H9 (cell line): ENCODE measurements around the gene CD19. TPM values are rescaled to one million over a fixed set of nuclear protein-coding genes. Genes with fewer than 3 reads are reported as not detected.

Source experiments
- DNase-seq: peaks from one replicate; pipeline ENCODE4 v3.0.0-alpha.2; 2017
- H2AFZ ChIP-seq: one replicate; pipeline ENCODE4 v1.6.1; 2013; ENCODE audit warnings: mild to moderate bottlenecking, low read length, control low read depth, moderate library complexity
- H2AK5ac ChIP-seq: 2 replicates; pipeline ENCODE4 v1.6.1; 2013; ENCODE audit warnings: low read length, control low read depth, mixed read lengths; ENCODE audit not compliant: insufficient read length
- H2BK120ac ChIP-seq: one replicate; pipeline ENCODE4 v1.6.1; 2013; ENCODE audit warnings: low read depth, mild to moderate bottlenecking, low read length, control low read depth, inconsistent platforms; ENCODE audit not compliant: poor library complexity, severe bottlenecking
- H2BK12ac ChIP-seq: 2 replicates; pipeline ENCODE4 v1.6.1; 2013; ENCODE audit warnings: low read length, control low read depth, mixed read lengths, low read depth; ENCODE audit not compliant: insufficient read length
- H2BK15ac ChIP-seq: 2 replicates; pipeline ENCODE4 v1.6.1; 2013; ENCODE audit warnings: low read depth, low read length, control low read depth
- H2BK20ac ChIP-seq: one replicate; pipeline ENCODE4 v1.6.1; 2013; ENCODE audit warnings: low read depth, mild to moderate bottlenecking, low read length, control low read depth, inconsistent platforms; ENCODE audit not compliant: poor library complexity, severe bottlenecking
- H2BK5ac ChIP-seq: 2 replicates; pipeline ENCODE4 v1.6.1; 2013; ENCODE audit warnings: low read length, control low read depth, mixed read lengths; ENCODE audit not compliant: insufficient read length
- H3K14ac ChIP-seq: 2 replicates; pipeline ENCODE4 v1.6.1; 2013; ENCODE audit warnings: low read length, control low read depth; ENCODE audit not compliant: insufficient read depth
- H3K18ac ChIP-seq: 2 replicates; pipeline ENCODE4 v1.6.1; 2013; ENCODE audit warnings: low read depth, mild to moderate bottlenecking, mixed read lengths, low read length, control low read depth; ENCODE audit not compliant: insufficient read length
- H3K23ac ChIP-seq: 2 replicates; pipeline ENCODE4 v1.6.1; 2013; ENCODE audit warnings: low read length, control low read depth, mixed read lengths, low read depth; ENCODE audit not compliant: insufficient read length
- H3K23me2 ChIP-seq: 2 replicates; pipeline ENCODE4 v1.6.1; 2013; ENCODE audit warnings: low read depth, mild to moderate bottlenecking, mixed read lengths, low read length, control low read depth; ENCODE audit not compliant: insufficient read length, poor library complexity, severe bottlenecking
- H3K27ac ChIP-seq: 2 replicates; pipeline ENCODE4 v1.5.1; 2013; ENCODE audit warnings: low read length, control low read depth, mixed read lengths, low read depth; ENCODE audit not compliant: insufficient read length
- H3K27me3 ChIP-seq: 2 replicates; pipeline ENCODE4 v1.6.1; 2013; ENCODE audit warnings: low read length, control low read depth, inconsistent platforms; ENCODE audit not compliant: insufficient read depth
- H3K4ac ChIP-seq: 2 replicates; pipeline ENCODE4 v1.6.1; 2013; ENCODE audit warnings: low read depth, mild to moderate bottlenecking, control low read depth, inconsistent platforms, low read length, moderate library complexity
- H3K4me1 ChIP-seq: 2 replicates; pipeline ENCODE4 v1.6.1; 2013; ENCODE audit warnings: low read length, control low read depth, inconsistent platforms; ENCODE audit not compliant: insufficient read depth
- H3K4me2 ChIP-seq: 2 replicates; pipeline ENCODE4 v1.6.1; 2013; ENCODE audit warnings: low read length, control low read depth, mixed read lengths; ENCODE audit not compliant: insufficient read length, insufficient read depth
- H3K56ac ChIP-seq: 2 replicates; pipeline ENCODE4 v1.6.1; 2013; ENCODE audit warnings: low read depth, mild to moderate bottlenecking, mixed read lengths, low read length, control low read depth; ENCODE audit not compliant: insufficient read length
- H3K79me1 ChIP-seq: 2 replicates; pipeline ENCODE4 v1.6.1; 2013; ENCODE audit warnings: low read depth, mild to moderate bottlenecking, moderate library complexity, low read length, control low read depth, inconsistent platforms; ENCODE audit not compliant: insufficient read depth, poor library complexity, severe bottlenecking
- H3K79me2 ChIP-seq: 2 replicates; pipeline ENCODE4 v1.6.1; 2013; ENCODE audit warnings: low read length, control low read depth, inconsistent platforms; ENCODE audit not compliant: insufficient read depth
- H3K9ac ChIP-seq: 2 replicates; pipeline ENCODE4 v1.6.1; 2013; ENCODE audit warnings: low read length, control low read depth, mixed read lengths; ENCODE audit not compliant: insufficient read length; ENCODE audit errors: extremely low read depth
- H3K9me3 ChIP-seq: one replicate; pipeline ENCODE4 v1.6.1; 2013; ENCODE audit warnings: low read depth, low read length, inconsistent platforms; ENCODE audit not compliant: control insufficient read depth
- H3T11ph ChIP-seq: one replicate; pipeline ENCODE4 v1.6.1; 2013; ENCODE audit warnings: mild to moderate bottlenecking, low read length, control low read depth, inconsistent platforms
- H4K20me1 ChIP-seq: one replicate; pipeline ENCODE4 v1.6.1; 2013; ENCODE audit not compliant: control insufficient read depth, insufficient read length, insufficient read depth
- H4K5ac ChIP-seq: 2 replicates; pipeline ENCODE4 v1.6.1; 2013; ENCODE audit warnings: low read depth, mild to moderate bottlenecking, mixed read lengths, low read length, control low read depth; ENCODE audit not compliant: insufficient read length
- H4K8ac ChIP-seq: replicated peaks from 2 replicates; pipeline ENCODE4 v1.6.1; 2013; ENCODE audit warnings: low read length, control low read depth, mixed read lengths, low read depth; ENCODE audit not compliant: insufficient read length
- H4K91ac ChIP-seq: 2 replicates; pipeline ENCODE4 v1.6.1; 2013; ENCODE audit warnings: low read depth, mild to moderate bottlenecking, moderate library complexity, mixed read lengths, low read length, control low read depth; ENCODE audit not compliant: insufficient read length
- H3K27ac Mint-ChIP-seq, 3 experiments: 2 replicates in 2 of 3; 3 replicates in 1 of 3; pipeline ENCODE4 v1.8.0; 2020 to 2021; ENCODE audit warnings: mixed read lengths in 3 of 3, mild to moderate bottlenecking in 1 of 3, moderate library complexity in 1 of 3
- H3K27me3 Mint-ChIP-seq: 2 replicates; pipeline ENCODE4 v1.8.0; 2021; ENCODE audit warnings: low read depth, mild to moderate bottlenecking, moderate library complexity, mixed read lengths
- H3K36me3 Mint-ChIP-seq, 3 experiments: 2 replicates in 2 of 3; 3 replicates in 1 of 3; pipeline ENCODE4 v1.8.0; 2020 to 2021; ENCODE audit warnings: low read depth in 3 of 3, mixed read lengths in 3 of 3; ENCODE audit not compliant: insufficient read depth in 1 of 3
- H3K4me1 Mint-ChIP-seq, 2 experiments: 2 replicates each; pipeline ENCODE4 v1.8.0; 2020; ENCODE audit warnings: mixed read lengths in 2 of 2
- H3K4me3 Mint-ChIP-seq, 2 experiments: 2 replicates in 1 of 2; 3 replicates in 1 of 2; pipeline ENCODE4 v1.8.0; 2020 to 2021; ENCODE audit warnings: mild to moderate bottlenecking in 2 of 2, mixed read lengths in 2 of 2, moderate library complexity in 1 of 2
- H3K9me3 Mint-ChIP-seq, 2 experiments: 2 replicates in 1 of 2; 3 replicates in 1 of 2; pipeline ENCODE4 v1.8.0; 2020; ENCODE audit warnings: mild to moderate bottlenecking in 2 of 2, mixed read lengths in 2 of 2, moderate library complexity in 1 of 2
- CTCF ChIP-seq: fragments of 200-600 bp; sonication (generic); conservative IDR thresholded peaks from 3 replicates; pipeline ENCODE4 v1.8.0; 2021; ENCODE audit warnings: antibody characterized with exemption, mild to moderate bottlenecking
- total RNA-seq: library from RNA; stranded (reverse); gene quantifications from 2 replicates; pipeline ENCODE4 v1.2.1, GENCODE V29; 2021

The CD19 gene
- total RNA-seq, 1 experiment from 2014 or later, result 0.50 TPM

- no peak overlapping the region for H3K27ac Mint-ChIP-seq
- H3K9ac ChIP-seq, result no peak overlapping the region
These were observed 11.5 kb downstream of the CD19 start for GRCh38 chr16:28943281-28943680.

More at GRCh38 chr16:28943281-28943680, 11.5 kb downstream of the CD19 start:
- Histone ChIP-seq H3K4me1 (no peaks in the 10 kb centered on the region; the same call in 1 of the 2 replicates), H4K5ac (no peak overlapping the region), H3K56ac (no peak overlapping the region), H3K27ac (no peak overlapping the region), H2BK15ac (no peak overlapping the region), H3K23ac (no peak overlapping the region), H3K14ac (no peak overlapping the region), H3K4ac (no peak overlapping the region), H3K9me3 (no peaks in the 10 kb centered on the region), H4K20me1 (no peaks in the 10 kb centered on the region), H3K23me2 (peaks cover 4% of the 10 kb centered on the region), H3K4me2 (no peak overlapping the region), H3K18ac (no peak overlapping the region), H3K79me1 (no peaks in the 10 kb centered on the region), H2BK120ac (no peak overlapping the region), H2AFZ (no peak overlapping the region), H3K79me2 (no peaks in the 10 kb centered on the region), H2BK20ac (no peak overlapping the region), H2BK5ac (no peak overlapping the region), H2AK5ac (no peak overlapping the region), H4K8ac (no peak overlapping the region), H2BK12ac (no peak overlapping the region), H3K27me3 (no peaks in the 10 kb centered on the region), H3T11ph (no peak overlapping the region), H4K91ac (no peak overlapping the region)
- Mint-ChIP-seq H3K4me3 (no peak overlapping the region), H3K36me3 (no peaks in the 10 kb centered on the region), H3K9me3 (no peaks in the 10 kb centered on the region; a peak in 1 of 5 replicates), H3K4me1 (peaks cover 5 to 6% of the 10 kb centered on the region in 2 experiments), H3K27me3 (peaks cover 8% of the 10 kb centered on the region)
- no peak for TF ChIP-seq CTCF
- DNase-seq, result no peak
